H1 (cell line): Measurements from ENCODE around the gene PPIC. TPM values are rescaled to one million over a fixed set of nuclear protein-coding genes. Genes with fewer than 3 reads are reported as not detected.

Experiments
- CTCF ChIA-PET: fragments of 300-600 bp; sonication (Branson Sonifier 250); formaldehyde crosslinking; loops from one replicate; lab custom pipeline; 2021; ENCODE audit not compliant: partially characterized antibody; lab: Charles Lee
- POLR2A ChIA-PET: fragments of 300-600 bp; sonication (Branson Sonifier 250); formaldehyde crosslinking; loops from one replicate; lab custom pipeline; 2021; ENCODE audit warnings: inconsistent platforms; ENCODE audit not compliant: partially characterized antibody; lab: Charles Lee
- DNase-seq, 2 experiments: peaks; one replicate each; pipeline versions ENCODE4 v3.0.0 to v3.0.0-alpha.2; 2010 to 2022; ENCODE audit warnings: low spot score in 2 of 2, low read depth in 1 of 2, mixed read lengths in 1 of 2
- FAIRE-seq: peaks from 2 replicates; lab custom pipeline; 2011; peaks lifted over from hg19 to GRCh38; lab: Jason Lieb, UNC
- H2AFZ ChIP-seq: 2 replicates; pipeline ENCODE4 v1.8.1; 2012; ENCODE audit warnings: low read length, inconsistent platforms
- H2AK5ac ChIP-seq: 2 replicates; pipeline ENCODE4 v1.6.1; 2013; ENCODE audit warnings: low read depth, low read length
- H2BK120ac ChIP-seq: replicated peaks from 2 replicates; pipeline ENCODE3; 2013; ENCODE audit warnings: low read depth, low read length, inconsistent platforms
- H2BK12ac ChIP-seq: 2 replicates; pipeline ENCODE4 v1.6.1; 2013; ENCODE audit warnings: low read depth, low read length
- H2BK15ac ChIP-seq: 2 replicates; pipeline ENCODE4 v1.6.1; 2013; ENCODE audit warnings: low read length
- H2BK20ac ChIP-seq: 2 replicates; pipeline ENCODE4 v1.6.1; 2013; ENCODE audit warnings: low read length
- H2BK5ac ChIP-seq: 2 replicates; pipeline ENCODE4 v1.6.1; 2013; ENCODE audit warnings: low read depth, low read length
- H3K14ac ChIP-seq: 2 replicates; pipeline ENCODE4 v1.6.1; 2013; ENCODE audit warnings: inconsistent platforms; ENCODE audit not compliant: insufficient read length
- H3K18ac ChIP-seq: 2 replicates; pipeline ENCODE4 v1.6.1; 2013; ENCODE audit warnings: low read length; ENCODE audit errors: extremely low read depth
- H3K23ac ChIP-seq: 2 replicates; pipeline ENCODE4 v1.6.1; 2013; ENCODE audit warnings: inconsistent platforms; ENCODE audit not compliant: insufficient read length
- H3K23me2 ChIP-seq: 2 replicates; pipeline ENCODE4 v1.6.1; 2013; ENCODE audit warnings: low read depth, low read length
- H3K27ac ChIP-seq: 2 replicates; pipeline ENCODE4 v1.6.1; 2011; ENCODE audit warnings: low read depth, low read length, inconsistent platforms
- H3K27me3 ChIP-seq, 4 experiments: replicated peaks in 1 of 4; 1 replicate in 1 of 4; 2 replicates in 3 of 4; pipeline versions ENCODE4 v1.6.1 to v1.8.1; 2011 to 2013; ENCODE audit warnings: low read length in 3 of 4, mild to moderate bottlenecking in 3 of 4, inconsistent platforms in 2 of 4, mixed read lengths in 2 of 4, moderate library complexity in 1 of 4; ENCODE audit not compliant: control insufficient read depth in 3 of 4, insufficient read depth in 3 of 4; ENCODE audit errors: extremely low read depth in 1 of 4
- H3K36me3 ChIP-seq, 4 experiments: 2 replicates each; pipeline versions ENCODE4 v1.6.1 to v1.8.1; 2011 to 2013; ENCODE audit warnings: mild to moderate bottlenecking in 4 of 4, low read length in 3 of 4, moderate library complexity in 2 of 4, control low read depth in 1 of 4, inconsistent platforms in 1 of 4; ENCODE audit not compliant: insufficient read depth in 4 of 4, control insufficient read depth in 2 of 4
- H3K4ac ChIP-seq: replicated peaks from 2 replicates; pipeline ENCODE3; 2013; ENCODE audit warnings: low read length, low read depth, mixed read lengths, inconsistent platforms; ENCODE audit not compliant: insufficient read length
- H3K4me1 ChIP-seq, 4 experiments: replicated peaks in 1 of 4; 1 replicate in 1 of 4; 2 replicates in 3 of 4; pipeline versions ENCODE4 v1.6.1 to v1.8.1; 2011 to 2013; ENCODE audit warnings: low read length in 3 of 4, inconsistent platforms in 2 of 4, mixed read lengths in 1 of 4; ENCODE audit not compliant: insufficient read depth in 4 of 4, control insufficient read depth in 3 of 4
- H3K4me2 ChIP-seq, 2 experiments: 2 replicates each; pipeline versions ENCODE4 v1.6.1 to v1.8.1; 2011 to 2013; ENCODE audit warnings: low read depth in 2 of 2, low read length in 2 of 2, control low read depth in 1 of 2, inconsistent platforms in 1 of 2, mild to moderate bottlenecking in 1 of 2; ENCODE audit not compliant: insufficient read depth in 1 of 2
- H3K4me3 ChIP-seq, 4 experiments: fragments of 200-600, 300-600 bp in 1 of 4; sonication (generic), shearing (Covaris generic), sonication (Bioruptor Twin) in 1 of 4; 2 replicates each; pipeline versions ENCODE4 v1.5.1 to v1.8.1; 2011 to 2016; ENCODE audit warnings: low read length in 4 of 4, low read depth in 3 of 4, control low read depth in 2 of 4, inconsistent platforms in 2 of 4, mild to moderate bottlenecking in 2 of 4, mixed read lengths in 1 of 4, moderate library complexity in 1 of 4; ENCODE audit not compliant: insufficient read depth in 2 of 4; ENCODE audit errors: extremely low read depth in 1 of 4
- H3K56ac ChIP-seq: replicated peaks from 2 replicates; pipeline ENCODE3; 2013; ENCODE audit warnings: low read depth, mild to moderate bottlenecking, mixed read lengths, low read length, inconsistent platforms; ENCODE audit not compliant: insufficient read length
- H3K79me1 ChIP-seq: 2 replicates; pipeline ENCODE4 v1.6.1; 2013; ENCODE audit warnings: low read depth, low read length, control low read depth
- H3K79me2 ChIP-seq, 2 experiments: 2 replicates each; pipeline versions ENCODE4 v1.6.1 to v1.8.1; 2012 to 2013; ENCODE audit warnings: low read length in 2 of 2, mild to moderate bottlenecking in 2 of 2, inconsistent platforms in 1 of 2; ENCODE audit not compliant: insufficient read depth in 2 of 2, control insufficient read depth in 1 of 2
- H3K9ac ChIP-seq, 4 experiments: replicated peaks in 1 of 4; 1 replicate in 1 of 4; 2 replicates in 3 of 4; pipeline versions ENCODE4 v1.6.1 to v1.8.1; 2011 to 2013; ENCODE audit warnings: low read depth in 3 of 4, low read length in 3 of 4, control low read depth in 2 of 4, mild to moderate bottlenecking in 2 of 4, moderate library complexity in 2 of 4, inconsistent platforms in 1 of 4; ENCODE audit errors: extremely low read depth in 1 of 4
- H3K9me3 ChIP-seq, 2 experiments: 2 replicates each; pipeline versions ENCODE4 v1.6.1 to v1.8.1; 2012 to 2013; ENCODE audit warnings: mild to moderate bottlenecking in 2 of 2, moderate library complexity in 2 of 2, control low read depth in 1 of 2, inconsistent platforms in 1 of 2, low read depth in 1 of 2, low read length in 1 of 2, mixed read lengths in 1 of 2; ENCODE audit not compliant: insufficient read depth in 2 of 2
- H4K20me1 ChIP-seq, 2 experiments: replicated peaks in 1 of 2; 2 replicates each; pipeline versions ENCODE3 to v1.8.1; 2011 to 2013; ENCODE audit warnings: inconsistent platforms in 2 of 2, low read length in 2 of 2, mild to moderate bottlenecking in 1 of 2; ENCODE audit not compliant: insufficient read depth in 2 of 2, control insufficient read depth in 1 of 2
- H4K5ac ChIP-seq: 2 replicates; pipeline ENCODE4 v1.6.1; 2013; ENCODE audit warnings: low read length, low read depth, mixed read lengths, inconsistent platforms; ENCODE audit not compliant: insufficient read length
- H4K8ac ChIP-seq: 2 replicates; pipeline ENCODE4 v1.8.0; 2013; ENCODE audit warnings: mild to moderate bottlenecking, moderate library complexity, low read length, inconsistent platforms; ENCODE audit not compliant: insufficient read depth; ENCODE audit errors: extremely low read depth
- H4K91ac ChIP-seq: replicated peaks from 2 replicates; pipeline ENCODE3; 2013; ENCODE audit warnings: low read length, mixed read lengths, inconsistent platforms; ENCODE audit not compliant: insufficient read length
- CTCF ChIP-seq, 3 experiments: IDR thresholded peaks; 1 replicate in 2 of 3; 2 replicates in 1 of 3; pipeline versions ENCODE4 v1.5.1 to v1.6.1; 2011; ENCODE audit warnings: low read length in 3 of 3, mild to moderate bottlenecking in 3 of 3, inconsistent platforms in 2 of 3, low read depth in 1 of 3, moderate library complexity in 1 of 3; ENCODE audit not compliant: insufficient read depth in 1 of 3; ENCODE audit errors: control extremely low read depth in 1 of 3
- EGR1 ChIP-seq: IDR thresholded peaks from 2 replicates; pipeline ENCODE4 v1.6.1; 2011; ENCODE audit warnings: low read depth, low read length, borderline replicate concordance
- RAD21 ChIP-seq, 2 experiments: IDR thresholded peaks in 1 of 2; conservative IDR thresholded peaks in 1 of 2; 2 replicates each; pipeline ENCODE4 v1.6.1; 2011; ENCODE audit warnings: low read depth in 2 of 2, low read length in 2 of 2, improper control_type of control experiment in 1 of 2, inconsistent platforms in 1 of 2, mild to moderate bottlenecking in 1 of 2, moderate library complexity in 1 of 2
- SAP30 ChIP-seq: fragments of 300-600 bp; sonication (generic); IDR thresholded peaks from 2 replicates; pipeline ENCODE4 v1.7.1; 2012; ENCODE audit warnings: low read length, moderate library complexity, mild to moderate bottlenecking, inconsistent platforms; ENCODE audit not compliant: insufficient read depth, insufficient replicate concordance
- SP1 ChIP-seq: IDR thresholded peaks from 2 replicates; pipeline ENCODE4 v1.6.1; 2011; ENCODE audit warnings: low read depth, low read length
- WGBS, 2 experiments: shearing (Covaris generic) in 1 of 2; methylation state at CpG; one replicate each; pipeline versions ENCODE4 v1.1.6 to v1.1.7; 2013 to 2015; ENCODE audit warnings: low lambda C conversion rate in 2 of 2, mixed read lengths in 2 of 2, inconsistent platforms in 1 of 2, low coverage in 1 of 2, missing lambda C conversion rate in 1 of 2; ENCODE audit not compliant: insufficient replicate concordance in 2 of 2, insufficient coverage in 1 of 2, insufficient read length in 1 of 2; ENCODE audit errors: extremely low coverage in 1 of 2, missing lambda C conversion rate in 1 of 2; 5-methylcytosine and 5-hydroxymethylcytosine counted together
- polyA plus RNA-seq, 7 experiments: library from polyadenylated mRNA; depleted of rRNA in 3 of 7; stranded (reverse) in 5 of 7; unstranded in 2 of 7; fragments of >200 nt in 5 of 7; fragments of 200-250 nt in 2 of 7; gene quantifications; 1 replicate in 5 of 7; 2 replicates in 1 of 7; 4 replicates in 1 of 7; pipeline versions ENCODE4 v1.2.1 to v1.2.3, GENCODE V29; 2011 to 2013; ENCODE audit warnings: missing spikeins in 2 of 7, mixed read lengths in 2 of 7
- total RNA-seq: library from RNA; stranded (reverse); fragmentation: NEBNext Ultra II Directional; extraction: Animal tissue kit (Norgen Biotek cat#: 25700); gene quantifications from 2 replicates; pipeline ENCODE4 v1.2.1, GENCODE V29; 2021

Gene PPIC
- total and polyA plus RNA-seq, 2 of the 8 experiments (the other 6 are each of a cell fraction or from before 2014, with no cell fraction given): 8.5 to 10.4 TPM

- Histone ChIP-seq H3K36me3 (no peaks in the 10 kb centered on the region), H3K27ac (no peak overlapping the region), H4K5ac (no peak overlapping the region), H4K20me1 (no peaks in the 10 kb centered on the region), H4K8ac (no peak overlapping the region), H3K4ac (no peak overlapping the region), H3K79me1 (no peaks in the 10 kb centered on the region), H3K18ac (no peak overlapping the region), H3K56ac (no peak overlapping the region), H3K23ac (no peak overlapping the region), H3K79me2 (no peaks in the 10 kb centered on the region), H3K9me3 (no peaks in the 10 kb centered on the region), H2BK120ac (no peak overlapping the region), H2BK5ac (no peak overlapping the region), H3K23me2 (no peaks in the 10 kb centered on the region), H2AFZ (no peak overlapping the region), H4K91ac (no peak overlapping the region), H3K4me2 (no peak overlapping the region), H2BK15ac (no peak overlapping the region), H3K4me3 (no peak overlapping the region), H3K27me3 (no peaks in the 10 kb centered on the region), H3K14ac (no peak overlapping the region), H3K4me1 (peaks cover 0 to 10% (median 2%) of the 10 kb centered on the region in 4 experiments; a peak in 4 of 7 replicates), H3K9ac (no peak overlapping the region), H2AK5ac (no peak overlapping the region), H2BK12ac (no peak overlapping the region), H2BK20ac (no peak overlapping the region)
- peak; percentile 38 to 81 for DNase-seq
- WGBS, 2 experiments: 37% methylated on average over 10 of the region's 10 CpGs; no CpG with 5 or more reads in 1 of the 2 experiments
- ChIA-PET CTCF (interaction anchor here (0.7 to 1.3 kb wide), 17 partner anchors 9 to 494 kb away, joined by 3 to 8 read pairs (median 3); no protein-coding TSS in a partner anchor), POLR2A (no interaction called here)
- TF ChIP-seq EGR1 (no peak; the same call in 1 of the 2 replicates), SAP30 (no peak), RAD21 (IDR thresholded peaks at IDR 0.05 in 1 of 2, conservative IDR thresholded peaks at IDR 0.05 in 1 of 2; ENCODE audit: low read depth in 2 of 2, low read length in 2 of 2) (peak; percentile 95 to 96), CTCF (IDR thresholded peaks at IDR 0.05; ENCODE audit: control extremely low read depth in 1 of 3, insufficient read depth in 1 of 3, low read depth in 1 of 3, low read length in 3 of 3) (peak; percentile 80 to 87 (median 84)), SP1 (0 out of 2 replicates have a peak, but pooled peaks have one; percentile 48)
- FAIRE-seq: peak; percentile 73
Measured at GRCh38 chr5:122999947-123000563, 36.5 kb downstream of the PPIC start.
